RWPE2 (cell line): ENCODE measurements around the gene AOPEP.

Source experiments
- ATAC-seq: fragments of 200-7000 bp; cut with Tn5 transposase; 3 replicates; pipeline ENCODE4 v1.9.1; 2021; ENCODE audit warnings: low read depth
- DNase-seq: peaks from one replicate; pipeline ENCODE4 v3.0.0-alpha.2; 2020; ENCODE audit warnings: low spot score
- H3K27ac ChIP-seq: fragments of 450-650 bp; 2 replicates; pipeline ENCODE4 v1.5.1; 2017; ENCODE audit warnings: mild to moderate bottlenecking; ENCODE audit not compliant: poor library complexity, severe bottlenecking
- H3K27me3 ChIP-seq: fragments of 250-450 bp; sonication (Bioruptor Pico); 2 replicates; pipeline ENCODE4 v1.5.1; 2021; ENCODE audit warnings: mild to moderate bottlenecking, moderate library complexity; ENCODE audit not compliant: insufficient read depth, poor library complexity, severe bottlenecking
- H3K36me3 ChIP-seq: fragments of 250-450 bp; sonication (Bioruptor Pico); 2 replicates; pipeline ENCODE4 v1.5.1; 2020; ENCODE audit warnings: low read depth, mild to moderate bottlenecking, moderate library complexity
- H3K4me1 ChIP-seq: fragments of 250-450 bp; sonication (Bioruptor Pico); 2 replicates; pipeline ENCODE4 v1.5.1; 2021; ENCODE audit warnings: mild to moderate bottlenecking, moderate library complexity; ENCODE audit not compliant: insufficient read depth, poor library complexity, severe bottlenecking
- H3K4me3 ChIP-seq: fragments of 250-450 bp; sonication (Bioruptor Pico); 2 replicates; pipeline ENCODE4 v1.5.1; 2021; ENCODE audit warnings: mild to moderate bottlenecking, moderate library complexity; ENCODE audit not compliant: severe bottlenecking
- H3K9me3 ChIP-seq: fragments of 250-450 bp; sonication (Bioruptor Pico); 2 replicates; pipeline ENCODE4 v1.5.1; 2021; ENCODE audit warnings: mild to moderate bottlenecking, moderate library complexity; ENCODE audit not compliant: severe bottlenecking
- TF ChIP-seq, protein P1 (sequence below): fragments of 450-650 bp; IDR thresholded peaks from one replicate; pipeline ENCODE4 v1.5.1; 2017; ENCODE audit warnings: mild to moderate bottlenecking, moderate library complexity; ENCODE audit not compliant: poor library complexity, severe bottlenecking

Gene AOPEP

DNA sequence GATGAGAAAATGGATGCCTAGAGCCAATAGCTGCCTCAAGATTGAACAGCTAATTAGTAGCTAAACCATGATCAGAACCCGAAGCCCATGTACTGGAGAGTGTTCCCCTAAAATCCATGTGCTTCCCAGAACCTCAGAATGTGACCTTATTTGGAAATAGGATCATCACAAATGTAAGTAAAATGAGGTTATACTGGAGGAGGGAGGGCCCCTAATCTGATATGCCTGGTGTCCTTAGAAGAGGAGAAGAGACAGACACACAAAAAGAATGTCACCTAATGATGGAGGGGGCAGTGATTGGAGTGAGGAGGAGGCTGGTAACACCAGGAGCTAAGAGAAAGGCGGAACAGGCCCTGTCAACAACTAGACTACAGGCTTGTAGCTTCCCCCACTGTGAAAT is 45.9 kb upstream of the AOPEP start:
- no peaks in the 10 kb centered on the region for H3K36me3 ChIP-seq
- no peaks in the 10 kb centered on the region for H3K9me3 ChIP-seq
- ATAC-seq (no peak), DNase-seq (no peak)
- TF ChIP-seq, protein P1, sequence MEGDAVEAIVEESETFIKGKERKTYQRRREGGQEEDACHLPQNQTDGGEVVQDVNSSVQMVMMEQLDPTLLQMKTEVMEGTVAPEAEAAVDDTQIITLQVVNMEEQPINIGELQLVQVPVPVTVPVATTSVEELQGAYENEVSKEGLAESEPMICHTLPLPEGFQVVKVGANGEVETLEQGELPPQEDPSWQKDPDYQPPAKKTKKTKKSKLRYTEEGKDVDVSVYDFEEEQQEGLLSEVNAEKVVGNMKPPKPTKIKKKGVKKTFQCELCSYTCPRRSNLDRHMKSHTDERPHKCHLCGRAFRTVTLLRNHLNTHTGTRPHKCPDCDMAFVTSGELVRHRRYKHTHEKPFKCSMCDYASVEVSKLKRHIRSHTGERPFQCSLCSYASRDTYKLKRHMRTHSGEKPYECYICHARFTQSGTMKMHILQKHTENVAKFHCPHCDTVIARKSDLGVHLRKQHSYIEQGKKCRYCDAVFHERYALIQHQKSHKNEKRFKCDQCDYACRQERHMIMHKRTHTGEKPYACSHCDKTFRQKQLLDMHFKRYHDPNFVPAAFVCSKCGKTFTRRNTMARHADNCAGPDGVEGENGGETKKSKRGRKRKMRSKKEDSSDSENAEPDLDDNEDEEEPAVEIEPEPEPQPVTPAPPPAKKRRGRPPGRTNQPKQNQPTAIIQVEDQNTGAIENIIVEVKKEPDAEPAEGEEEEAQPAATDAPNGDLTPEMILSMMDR: no peak
- no peak overlapping the region for H3K27ac ChIP-seq
- no peaks in the 10 kb centered on the region for H3K4me1 ChIP-seq
- no peak overlapping the region for H3K4me3 ChIP-seq
- no peaks in the 10 kb centered on the region for H3K27me3 ChIP-seq

DNA sequence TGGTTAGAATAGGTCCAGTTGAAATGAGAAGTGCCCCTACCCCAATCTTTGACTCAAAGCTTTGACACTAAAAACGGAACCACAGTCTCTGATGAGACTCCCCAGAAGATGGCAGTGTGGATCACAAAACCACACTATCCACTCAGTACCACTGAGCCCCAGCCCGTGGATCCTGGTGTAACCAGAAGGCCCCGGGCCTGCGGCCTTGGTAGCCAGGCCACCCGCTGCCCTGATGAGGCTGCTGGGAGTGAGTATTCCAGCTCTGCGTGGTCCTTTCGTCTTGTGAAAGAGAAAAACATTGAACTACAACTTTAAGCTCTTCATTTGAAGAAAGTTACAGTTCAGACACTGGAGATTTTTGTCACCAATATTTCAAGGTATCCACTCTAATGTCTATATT is 45.0 kb upstream of the AOPEP start:
- no peak overlapping the region for H3K27ac ChIP-seq
- H3K27me3 ChIP-seq: no peaks in the 10 kb centered on the region
- no peaks in the 10 kb centered on the region for H3K4me1 ChIP-seq
- DNase-seq (peak; percentile 66), ATAC-seq (peak; percentile 99)
- H3K9me3 ChIP-seq: no peaks in the 10 kb centered on the region
- H3K36me3 ChIP-seq: no peaks in the 10 kb centered on the region
- TF ChIP-seq, protein P1: peak; percentile 89
- H3K4me3 ChIP-seq: no peak overlapping the region

DNA sequence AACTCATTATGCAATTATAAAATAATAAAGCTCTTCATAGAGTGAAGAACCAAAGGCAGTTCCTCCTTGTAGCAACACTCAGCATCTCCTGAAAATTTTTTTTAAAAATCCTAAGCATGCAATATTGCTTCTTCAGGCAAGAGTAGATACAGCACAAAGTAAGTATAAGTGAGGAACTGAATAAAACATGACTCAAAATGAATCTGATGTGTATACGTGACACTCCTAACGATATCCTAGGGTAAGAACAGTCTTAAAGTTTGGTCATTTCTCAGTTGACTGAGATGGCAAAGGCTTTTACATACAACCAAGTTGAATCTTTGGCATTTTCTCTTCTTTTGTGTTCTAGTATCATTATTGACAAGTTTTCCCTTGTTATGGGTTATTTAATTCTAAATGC is 41.1 kb upstream of the AOPEP start:
- no peaks in the 10 kb centered on the region for H3K9me3 ChIP-seq
- ATAC-seq (no peak), DNase-seq (no peak)
- TF ChIP-seq, protein P1: no peak
- H3K27me3 ChIP-seq: no peaks in the 10 kb centered on the region
- no peaks in the 10 kb centered on the region for H3K4me1 ChIP-seq
- H3K27ac ChIP-seq: no peak overlapping the region
- no peak overlapping the region for H3K4me3 ChIP-seq
- H3K36me3 ChIP-seq: no peaks in the 10 kb centered on the region

DNA sequence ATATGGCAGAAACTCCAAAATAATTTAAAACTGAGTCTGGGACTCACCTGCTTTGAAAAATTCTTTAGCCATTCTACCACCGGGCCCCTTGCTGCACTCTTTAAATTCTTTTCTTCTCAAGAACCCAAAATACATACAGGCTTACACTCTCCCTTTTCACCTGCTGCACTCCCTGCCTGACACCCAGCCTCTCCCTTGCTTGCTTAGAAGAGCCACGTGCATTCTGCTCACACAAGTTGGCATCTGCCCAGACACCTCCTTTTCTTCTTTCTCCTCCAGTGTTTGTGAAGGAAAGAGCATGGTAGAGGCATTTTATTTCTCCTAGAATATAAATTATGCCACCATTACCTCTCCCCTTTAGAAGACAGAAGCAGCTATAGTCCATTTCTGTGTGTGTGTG is 39.0 kb upstream of the AOPEP start:
- no peak for ATAC-seq

DNA sequence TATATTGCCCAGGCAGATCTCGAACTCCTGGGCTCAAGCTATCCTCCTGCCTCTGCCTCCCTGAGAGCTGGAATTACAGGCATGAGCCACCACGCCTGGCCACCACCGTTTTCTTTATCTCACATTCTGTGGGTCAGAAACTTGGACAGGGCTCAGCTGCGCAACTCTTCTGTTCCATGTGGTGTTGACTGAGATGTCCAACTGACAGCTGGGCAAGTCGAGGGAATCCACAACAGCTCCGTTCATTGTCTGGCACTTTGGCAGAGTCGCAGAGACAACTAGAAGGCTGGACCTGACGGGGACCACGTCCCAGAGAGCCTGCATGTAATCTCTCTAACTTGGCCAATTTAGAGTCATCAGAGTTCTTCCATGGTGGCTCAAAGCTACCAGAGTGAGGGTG is 36.2 kb upstream of the AOPEP start:
- H3K27me3 ChIP-seq: no peaks in the 10 kb centered on the region
- H3K9me3 ChIP-seq: no peaks in the 10 kb centered on the region
- ATAC-seq (no peak), DNase-seq (no peak)
- H3K4me3 ChIP-seq: no peak overlapping the region
- TF ChIP-seq, protein P1: no peak
- H3K36me3 ChIP-seq: no peaks in the 10 kb centered on the region
- no peak overlapping the region for H3K27ac ChIP-seq
- H3K4me1 ChIP-seq: no peaks in the 10 kb centered on the region

More for the DNA sequence above, 39.0 kb upstream of the AOPEP start:
- Histone ChIP-seq H3K27me3 (no peaks in the 10 kb centered on the region), H3K27ac (no peak overlapping the region), H3K36me3 (no peaks in the 10 kb centered on the region), H3K4me1 (no peaks in the 10 kb centered on the region), H3K9me3 (no peaks in the 10 kb centered on the region), H3K4me3 (no peak overlapping the region)
- DNase-seq: no peak
- TF ChIP-seq, protein P1: no peak
